ENCODE measurements around the gene IDH3G.

The IDH3G gene

DNA sequence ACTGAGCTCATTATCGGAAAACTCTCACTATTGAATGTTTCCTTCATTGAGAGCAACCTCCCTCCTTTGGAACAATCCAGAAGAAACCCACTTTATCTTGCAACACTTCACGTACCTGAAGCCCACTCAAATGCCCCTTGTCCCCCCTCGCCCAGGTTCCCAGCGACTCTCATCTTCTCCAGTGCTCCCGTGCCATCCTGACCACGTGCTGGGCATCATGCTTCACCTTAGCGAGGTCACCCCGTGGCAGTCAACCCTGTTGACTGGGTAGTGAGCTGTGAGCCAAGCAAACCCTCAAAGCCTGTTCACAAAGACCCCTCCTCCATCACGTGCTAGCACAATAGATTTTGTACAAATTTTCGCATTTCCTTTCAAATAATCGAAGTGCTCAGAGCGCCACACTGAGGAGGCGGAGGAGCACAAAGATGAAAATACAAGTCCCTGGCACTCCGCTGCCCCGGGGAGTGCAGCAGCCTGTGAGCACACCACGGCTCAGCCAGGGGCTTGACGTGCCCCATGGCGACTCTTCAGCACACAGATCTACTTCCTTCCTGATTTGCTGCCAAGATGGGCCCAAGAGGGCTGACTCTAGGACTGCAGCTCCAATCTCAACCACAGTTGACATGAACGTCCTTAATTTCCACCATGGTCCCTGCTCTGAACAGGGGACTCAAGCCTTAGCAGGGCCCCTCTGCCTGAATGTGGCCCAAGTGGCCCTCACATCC, 20.6 kb upstream of the IDH3G start:
- DNase-seq, result no peak

DNA sequence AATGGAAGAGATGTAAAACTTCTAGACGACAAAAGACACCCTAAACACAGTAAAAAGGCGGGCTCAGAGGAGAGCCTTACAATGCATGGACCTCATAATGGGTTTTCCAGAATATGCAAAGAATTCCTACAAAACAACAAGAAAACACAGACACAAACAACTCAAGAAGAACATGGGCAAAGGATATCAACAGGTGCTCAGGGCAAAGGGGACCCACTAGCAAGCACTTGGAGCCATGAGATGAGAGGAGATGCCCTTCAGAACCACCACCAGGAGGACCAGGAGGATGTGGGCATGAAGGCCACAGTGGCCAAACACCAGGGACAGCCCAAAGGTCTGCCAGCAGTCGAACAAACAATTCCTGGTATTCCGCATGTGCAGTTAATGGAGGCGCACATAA, 19.0 kb upstream of the IDH3G start:
- DNase-seq, result no peak

DNA sequence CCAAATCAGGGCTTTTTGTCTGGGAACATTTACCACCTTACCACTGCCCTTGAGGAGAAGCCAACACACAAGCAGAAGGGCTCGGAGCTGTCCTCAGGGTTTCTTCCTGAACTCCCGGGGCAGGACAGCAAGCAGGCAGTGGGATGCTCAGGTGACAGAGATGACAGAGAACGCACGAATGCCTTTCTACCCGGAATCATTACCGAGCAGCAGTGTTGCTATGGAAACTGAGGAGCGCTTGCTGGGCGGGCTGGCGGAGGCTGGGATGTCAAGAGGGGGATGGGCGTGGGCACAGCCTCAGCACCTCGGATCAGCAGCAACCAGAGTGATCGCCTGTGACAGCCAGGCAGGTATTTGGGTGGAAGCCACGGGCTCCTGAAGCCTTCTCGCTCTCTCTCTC, 18.0 kb upstream of the IDH3G start:
- DNase-seq, result no peak

DNA sequence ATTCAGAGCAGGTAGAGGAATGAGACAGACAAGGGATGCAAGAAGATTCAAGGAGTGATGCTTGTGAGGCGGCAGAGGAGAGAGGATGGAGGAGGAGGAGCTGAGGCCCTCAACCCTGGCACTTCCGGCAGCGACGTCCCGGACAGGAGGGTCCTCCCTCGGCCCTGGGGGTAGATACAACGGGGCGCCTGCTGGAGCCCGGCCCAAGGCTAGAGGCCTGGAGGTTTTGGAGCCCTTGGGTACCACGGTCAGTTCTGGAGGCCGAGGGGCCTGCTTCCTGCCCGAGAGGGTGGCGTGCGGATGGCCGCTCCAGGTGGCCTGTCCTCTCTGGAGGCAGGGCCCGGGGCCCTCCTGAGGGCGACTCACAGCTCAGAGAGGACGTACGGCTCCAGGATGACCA, 13.8 kb upstream of the IDH3G start:
- DNase-seq, result no peak

DNA sequence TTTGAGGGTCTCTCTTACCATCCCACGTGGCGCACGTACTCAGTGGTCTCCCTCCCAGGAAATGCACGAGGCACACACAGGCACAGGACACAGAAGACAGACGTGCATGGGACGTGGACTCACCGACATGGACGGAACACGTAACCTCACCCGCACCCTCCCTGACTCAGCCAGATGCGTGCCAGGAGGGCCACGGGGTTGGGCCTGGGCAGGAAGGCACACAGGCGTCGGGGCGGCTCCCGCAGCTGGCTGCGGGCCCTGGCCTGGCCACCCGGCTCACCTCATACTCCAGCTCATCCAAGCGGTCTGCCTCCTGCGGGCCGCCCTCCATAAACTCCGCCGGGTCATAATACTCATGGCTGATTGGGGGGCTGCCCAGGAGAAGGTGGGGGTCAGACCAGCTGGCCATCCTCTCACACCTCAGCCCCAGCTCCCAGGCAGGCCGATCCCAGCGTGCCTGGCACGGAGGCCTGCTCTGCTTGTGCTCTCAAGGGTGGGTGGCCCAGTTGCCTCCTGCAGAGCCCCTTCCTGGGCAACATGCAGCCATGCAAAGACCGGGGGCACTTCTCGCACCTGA, 12.9 kb upstream of the IDH3G start:
- DNase-seq, result no peak

DNA sequence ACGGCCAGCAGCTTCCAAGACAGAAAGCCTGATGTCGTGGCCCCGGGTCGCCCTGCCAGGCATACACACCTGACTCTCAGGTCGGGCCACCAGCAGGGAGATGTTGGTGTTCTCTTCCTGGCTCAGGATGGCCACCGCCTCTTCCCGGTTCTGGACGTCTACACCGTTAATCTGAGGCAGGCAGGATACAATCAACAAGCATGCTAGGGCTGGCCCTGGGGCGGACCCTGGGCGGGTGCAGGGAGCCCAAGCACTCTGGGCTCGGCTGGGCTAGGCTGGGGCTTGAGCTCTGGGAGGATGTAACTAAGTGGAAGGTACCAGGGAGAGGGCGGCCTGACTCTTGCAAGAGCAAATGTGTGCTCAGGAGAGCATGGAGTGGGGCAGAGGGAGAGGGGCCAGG, 11.3 kb upstream of the IDH3G start:
- no peak for DNase-seq

DNA sequence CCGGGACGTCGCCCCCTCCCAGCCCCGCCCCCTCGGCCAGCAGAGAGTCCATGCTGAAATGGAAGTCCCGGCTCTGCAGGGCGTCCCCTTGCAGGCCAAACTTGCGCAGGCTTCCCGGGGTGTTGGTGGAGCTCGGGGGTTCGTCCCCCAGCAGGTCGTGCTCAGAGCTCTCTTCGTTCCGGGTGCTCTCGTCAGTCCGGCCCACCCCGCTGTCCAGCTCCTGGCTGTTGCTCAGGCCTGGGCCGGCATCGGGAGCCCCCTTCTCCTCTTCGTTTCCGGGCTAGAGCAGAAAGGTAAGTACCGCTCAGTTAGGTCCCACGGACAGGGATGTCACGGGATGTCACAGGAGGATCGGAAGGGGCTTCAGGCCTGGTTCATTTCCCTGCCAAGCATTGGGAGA, 10.4 kb upstream of the IDH3G start:
- DNase-seq, result no peak

DNA sequence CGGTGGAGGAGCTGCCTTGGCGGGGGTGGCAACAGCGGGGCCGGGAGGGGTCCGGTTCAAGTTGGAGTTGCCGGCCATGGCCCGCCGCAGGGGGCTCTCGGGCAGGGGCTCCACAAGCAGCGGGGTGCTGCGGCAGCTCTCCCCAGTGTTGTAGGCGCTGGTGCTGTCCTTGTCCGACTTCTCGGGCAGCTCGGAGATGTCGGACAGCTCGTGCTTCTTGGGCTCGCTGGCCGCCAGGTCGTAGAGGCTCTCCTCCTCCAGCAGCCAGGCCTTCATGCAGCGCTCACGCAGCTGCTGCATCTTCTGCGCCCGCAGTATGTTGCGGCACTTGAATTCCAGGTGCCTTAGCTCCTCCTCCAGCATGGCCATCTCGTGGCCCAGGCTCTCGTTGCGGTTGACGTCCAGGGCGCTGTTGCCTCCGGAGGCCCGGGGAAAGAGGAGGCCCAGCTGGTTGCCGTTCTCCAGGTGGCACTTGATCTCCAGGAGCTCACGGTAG, 10.0 kb upstream of the IDH3G start:
- DNase-seq, result no peak

DNA sequence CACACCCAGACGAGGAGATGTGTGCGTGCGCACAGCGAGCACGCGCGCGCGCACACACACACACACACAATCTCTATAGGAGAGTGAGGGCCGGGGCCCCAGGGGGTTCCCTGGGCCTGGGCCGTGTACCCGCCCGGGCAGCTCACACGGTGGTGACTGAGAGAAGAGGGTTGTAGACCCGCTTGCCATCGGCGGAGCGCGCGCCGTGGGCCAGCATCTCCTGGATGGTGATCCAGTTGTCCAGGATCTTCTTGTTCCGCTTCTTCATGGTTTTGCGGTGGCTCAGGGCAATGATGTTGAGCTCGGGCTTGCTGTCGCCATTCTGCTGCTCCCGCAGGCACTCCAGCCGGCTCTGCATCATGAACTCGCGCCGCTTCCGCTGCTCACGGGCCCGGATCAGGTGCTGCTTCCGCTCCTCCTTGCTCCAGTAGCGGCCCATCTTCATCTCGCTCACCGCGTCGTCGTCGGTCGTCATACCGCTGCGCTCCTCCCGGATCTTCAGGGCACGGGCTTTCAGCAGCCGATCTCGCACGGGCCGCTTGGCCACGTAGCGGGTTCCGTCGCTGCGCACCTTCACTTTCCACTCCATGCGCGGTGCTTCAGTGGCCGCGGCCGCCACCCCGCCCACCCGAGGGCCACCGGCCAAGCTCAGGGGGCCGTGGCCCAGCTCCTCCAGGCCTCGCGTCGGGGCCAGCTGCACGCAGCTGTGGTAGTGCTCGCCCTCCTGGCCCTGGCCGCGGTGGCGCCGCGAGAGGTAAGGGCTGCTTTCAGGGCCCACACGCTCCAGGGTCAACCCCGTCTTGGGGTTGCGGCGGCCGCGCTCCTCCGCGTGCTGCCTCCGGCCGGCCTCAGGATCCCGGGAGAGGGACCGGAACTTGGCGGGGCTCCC, 9.3 kb upstream of the IDH3G start:
- DNase-seq, result no peak

DNA sequence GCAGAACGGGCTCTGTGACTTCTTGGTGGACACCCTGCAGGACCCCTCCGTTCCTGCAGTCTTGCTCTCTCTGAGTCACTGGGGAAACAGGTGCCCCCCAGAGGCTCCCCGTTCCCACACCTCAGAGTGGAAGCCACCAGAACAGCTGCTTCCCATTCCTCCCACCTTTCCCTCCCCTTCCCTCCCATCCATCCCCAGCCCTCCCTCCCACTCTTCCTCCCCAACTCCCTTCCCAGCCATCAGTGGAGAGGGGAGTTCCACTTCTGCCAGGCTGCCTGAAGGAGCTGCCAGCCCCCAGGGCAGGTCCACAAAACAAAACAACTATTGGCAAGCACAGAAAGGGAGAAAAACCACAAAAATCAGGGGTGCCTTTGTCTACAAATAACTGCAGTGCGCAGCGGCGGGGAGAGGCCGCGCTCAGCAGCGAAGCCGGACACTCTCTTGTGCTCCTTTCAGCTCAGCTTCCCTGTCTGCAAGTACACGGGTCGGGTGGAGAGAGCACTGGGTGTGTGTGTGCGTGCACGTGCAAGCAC, 8.4 kb upstream of the IDH3G start:
- DNase-seq, result no peak

DNA sequence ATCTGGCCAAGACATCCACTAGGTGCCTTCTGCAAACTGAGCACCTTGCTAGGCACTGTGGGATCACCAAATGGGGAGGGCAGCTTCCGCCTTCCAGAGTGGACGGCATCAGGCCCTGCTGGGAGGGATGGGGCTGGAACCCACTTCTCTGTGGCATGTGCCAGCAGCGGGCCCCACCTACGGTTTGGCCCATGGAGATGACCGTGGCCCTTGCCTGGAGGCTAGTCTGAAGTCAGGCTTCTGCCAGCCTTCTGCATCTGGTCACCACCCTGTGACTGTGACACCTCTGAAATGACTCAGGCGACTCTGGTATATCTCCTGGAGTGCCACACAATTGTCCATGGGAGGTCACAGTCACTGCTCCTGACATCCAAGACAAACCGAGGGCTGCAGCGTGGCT, 7.5 kb upstream of the IDH3G start:
- no peak for DNase-seq

DNA sequence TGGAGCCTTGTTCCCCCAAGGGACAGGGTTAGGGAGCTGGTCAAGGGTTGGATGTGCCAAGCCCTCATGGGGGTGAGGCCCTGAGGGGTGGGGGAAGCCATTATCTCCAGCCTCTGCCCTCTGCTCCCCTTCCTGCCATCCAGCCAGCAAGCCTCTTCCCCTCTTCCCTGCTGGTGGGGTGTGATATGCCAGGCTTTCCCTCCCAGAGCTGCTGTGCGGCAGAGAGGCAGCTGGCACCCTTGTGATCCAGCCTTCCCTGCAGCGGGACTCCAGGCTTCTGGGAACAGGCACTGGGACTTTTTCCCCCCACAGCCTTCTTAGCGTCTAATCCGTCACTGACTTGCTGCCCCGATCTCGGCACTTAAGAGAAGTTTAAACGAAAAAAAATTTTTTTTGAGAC, 6.6 kb upstream of the IDH3G start:
- no peak for DNase-seq

DNA sequence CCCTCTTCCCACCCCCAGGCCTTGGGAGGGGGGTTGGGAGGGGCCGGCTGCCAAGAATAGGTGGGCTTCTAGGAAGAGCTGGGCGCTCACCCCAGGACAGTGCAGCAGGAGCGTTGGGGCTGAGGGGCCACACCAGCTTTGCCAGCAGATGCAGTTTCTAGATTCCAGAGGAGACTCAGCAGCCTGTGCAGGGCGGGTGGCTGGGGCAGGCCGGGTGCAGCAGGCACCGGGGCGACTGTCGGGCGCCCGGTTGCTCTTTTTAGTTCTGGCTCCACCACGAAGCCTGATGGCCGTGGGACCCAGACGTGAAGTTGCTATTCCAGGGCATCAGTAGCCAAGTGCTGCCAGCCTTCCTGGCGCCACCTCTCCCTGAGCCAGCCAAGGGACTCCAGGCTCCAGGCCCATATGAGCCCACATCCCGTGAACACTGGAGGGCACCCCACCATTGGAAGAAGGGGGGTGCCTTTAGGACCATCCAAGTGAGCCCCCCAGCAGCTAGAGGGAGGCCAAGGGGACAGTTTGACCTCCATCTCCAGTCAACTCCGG, 6.1 kb upstream of the IDH3G start:
- no peak for DNase-seq

DNA sequence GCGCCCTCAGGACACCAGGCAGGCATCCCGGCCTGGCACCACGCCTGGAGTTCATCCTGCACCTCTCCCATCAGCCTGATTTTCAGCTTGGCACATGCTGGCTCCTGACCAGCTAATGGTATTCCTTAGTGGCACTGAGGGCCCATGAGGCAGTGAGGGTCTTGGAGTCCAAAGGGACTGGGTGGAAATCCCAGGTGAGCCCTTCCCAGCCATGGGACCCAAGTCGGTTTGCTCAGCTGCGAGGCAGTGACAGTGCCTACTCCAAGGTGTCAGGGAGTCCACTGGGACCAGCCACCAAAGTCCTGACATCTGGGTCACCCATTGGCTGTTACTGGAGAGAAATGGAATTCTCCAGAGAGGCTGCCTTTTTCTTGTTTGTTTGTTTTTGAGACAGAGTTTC, 5.2 kb upstream of the IDH3G start:
- DNase-seq, result no peak

DNA sequence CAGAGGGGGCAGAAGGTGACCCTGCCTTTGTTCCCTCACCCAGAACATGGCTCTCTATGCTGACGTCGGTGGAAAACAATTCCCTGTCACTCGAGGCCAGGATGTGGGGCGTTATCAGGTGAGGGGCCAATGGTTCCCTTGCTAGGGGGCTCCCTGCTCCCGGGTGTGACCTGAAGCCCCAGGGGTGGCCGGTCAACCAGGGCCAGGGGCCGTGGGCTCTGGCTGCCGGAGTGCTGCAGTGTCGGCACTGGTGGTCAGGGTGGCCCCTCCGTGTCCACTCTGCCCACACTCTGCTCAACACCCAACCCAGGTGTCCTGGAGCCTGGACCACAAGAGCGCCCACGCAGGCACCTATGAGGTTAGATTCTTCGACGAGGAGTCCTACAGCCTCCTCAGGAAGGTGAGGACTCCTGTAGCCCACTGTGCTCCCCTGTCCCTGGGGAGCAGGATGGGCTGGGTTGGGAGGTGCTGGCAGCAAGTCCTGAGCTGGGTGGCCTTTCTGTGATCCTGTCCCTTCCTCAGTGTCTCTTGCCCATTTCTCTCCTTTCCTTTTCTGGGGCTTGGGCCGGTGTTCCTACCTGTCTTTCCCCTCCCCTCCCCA, 3.3 kb upstream of the IDH3G start:
- no peak for DNase-seq

DNA sequence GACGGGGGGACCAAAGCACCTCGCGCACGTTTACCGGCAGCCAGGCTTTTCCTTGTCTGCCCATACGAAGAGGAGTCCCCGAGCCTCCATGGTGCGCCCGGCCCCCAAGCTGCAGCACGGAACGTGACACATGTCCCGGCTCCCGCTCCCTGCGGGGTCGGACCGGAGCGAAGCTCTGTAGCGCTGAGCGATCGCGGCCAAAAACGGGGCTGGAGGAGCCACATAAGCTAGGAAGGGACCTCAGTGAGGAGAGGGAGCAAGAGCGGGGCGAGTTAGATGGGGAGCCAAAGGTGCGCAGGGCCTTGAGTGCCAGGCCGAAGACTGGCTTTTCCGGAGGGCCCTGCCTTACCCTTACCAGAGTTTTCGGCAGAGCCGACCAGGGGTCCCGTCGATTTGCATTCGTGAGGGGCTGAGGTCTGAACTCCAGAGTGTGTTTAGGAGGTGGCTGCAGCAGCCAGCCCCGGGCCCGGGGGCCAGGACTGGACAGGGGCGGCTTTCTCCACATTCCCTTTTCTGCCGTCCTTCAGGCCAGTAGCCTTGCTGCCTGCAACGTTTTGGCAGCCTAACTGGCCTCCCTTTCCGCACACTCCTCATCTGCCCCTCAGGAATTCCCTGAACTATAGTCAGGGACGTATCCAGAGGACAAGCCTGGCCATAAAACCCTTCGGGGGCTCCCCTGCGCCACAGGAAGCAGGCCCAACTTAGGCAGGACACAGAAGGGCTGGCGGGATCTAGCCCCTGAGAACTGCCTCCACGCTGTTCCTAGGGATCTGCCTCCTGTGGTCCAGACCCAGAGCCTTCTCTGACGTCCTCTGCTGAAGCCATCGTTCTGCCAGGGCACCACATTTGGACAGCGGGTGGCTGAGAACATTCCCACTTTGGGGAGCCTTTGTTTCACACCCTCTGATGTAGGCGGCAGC, 982 bp upstream of the IDH3G start:
- no peak for DNase-seq

DNA sequence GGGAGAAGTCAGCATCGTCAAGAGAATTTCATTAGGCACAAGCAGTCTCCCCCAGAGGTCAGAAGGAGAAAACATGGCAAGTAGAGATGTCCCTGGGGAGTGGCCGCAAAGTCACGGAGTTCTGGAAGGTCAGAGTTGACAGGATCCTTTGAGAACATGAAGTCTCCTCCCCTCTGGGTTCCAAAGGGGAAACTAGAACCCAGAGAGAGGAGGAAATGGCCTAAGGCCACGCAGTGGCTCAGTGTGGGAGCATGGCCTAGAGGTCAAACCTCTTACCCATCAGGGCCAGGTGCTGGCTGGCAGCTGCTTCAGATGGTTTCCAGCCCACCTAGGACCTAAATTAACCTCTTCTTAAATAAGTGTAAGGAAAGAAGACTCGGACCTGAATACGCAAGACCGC, 884 bp downstream of the IDH3G start:
- DNase-seq, result no peak

DNA sequence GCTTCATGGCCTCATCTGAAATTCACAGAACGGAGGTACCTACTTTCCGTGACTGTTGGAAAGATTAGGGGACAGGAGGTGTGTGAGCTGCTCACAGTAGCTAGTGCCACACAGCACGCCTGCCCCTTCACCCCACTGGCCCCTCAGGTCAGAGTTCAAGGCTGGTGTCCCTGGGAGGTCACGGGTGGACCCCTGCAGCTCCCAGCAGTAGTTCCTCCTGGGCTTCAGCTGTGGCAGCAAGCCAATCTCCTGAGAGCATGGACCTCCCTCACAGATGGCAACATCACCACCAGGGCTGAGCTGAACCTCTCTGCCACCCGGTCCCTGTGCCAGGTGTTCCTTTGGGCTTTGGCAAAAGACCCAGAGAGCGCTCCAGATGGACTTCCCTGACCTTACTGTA, 1.8 kb downstream of the IDH3G start:
- DNase-seq, result no peak

DNA sequence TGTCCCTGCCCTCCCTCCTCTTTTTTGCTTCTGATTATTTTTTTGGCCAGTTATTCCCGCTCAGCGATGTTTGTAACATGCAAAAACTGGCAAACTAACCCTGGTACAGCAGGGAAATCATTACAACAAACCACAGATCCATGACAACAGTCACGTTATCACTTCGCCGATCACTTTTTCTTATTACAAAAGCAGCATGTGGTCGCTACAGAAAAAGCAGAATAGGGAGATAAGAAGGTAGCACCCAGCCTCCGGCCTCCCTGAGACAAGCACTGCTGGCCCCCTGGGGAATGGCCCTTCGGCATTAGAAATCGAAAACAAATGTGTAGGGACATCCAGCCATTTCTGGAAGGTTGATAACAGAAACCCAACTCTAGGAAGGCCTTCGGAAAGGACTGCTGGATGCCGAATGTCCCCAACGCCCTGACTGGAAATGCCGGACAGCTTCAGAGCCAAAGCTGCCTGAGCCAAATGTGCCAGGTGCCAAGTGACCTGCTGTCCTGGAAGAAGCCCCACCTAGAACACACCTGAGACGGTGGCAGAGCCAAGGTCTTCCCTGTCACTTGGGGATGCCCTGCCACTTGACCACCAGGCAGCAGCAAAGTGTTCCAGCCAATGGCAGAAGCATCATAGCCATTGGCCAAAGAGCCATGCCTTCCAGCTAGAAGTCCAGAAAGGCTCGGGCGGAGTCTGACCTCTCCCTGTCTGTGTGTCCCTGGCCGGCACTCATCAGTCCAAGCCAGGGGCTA, 2.9 kb downstream of the IDH3G start:
- DNase-seq, result no peak

DNA sequence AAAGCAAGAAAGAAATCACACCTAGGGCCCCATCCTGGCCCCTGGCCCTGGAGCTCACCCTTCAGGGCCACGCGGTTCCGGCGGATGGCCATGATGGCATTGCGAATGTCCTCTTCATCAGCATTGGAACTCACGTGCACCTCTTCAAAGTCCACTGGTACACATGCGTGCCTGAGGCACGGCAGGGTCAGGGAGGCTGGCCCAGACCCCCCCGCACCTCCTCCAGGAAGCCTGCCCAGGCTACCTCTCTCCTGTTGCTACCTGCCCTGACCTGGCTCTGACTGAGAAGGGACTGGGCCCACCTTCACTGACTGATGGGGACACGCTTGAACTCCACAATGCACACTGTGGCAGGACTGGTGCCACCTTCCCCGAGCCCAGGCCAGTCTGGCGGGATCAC, 4.5 kb downstream of the IDH3G start:
- no peak for DNase-seq

DNA sequence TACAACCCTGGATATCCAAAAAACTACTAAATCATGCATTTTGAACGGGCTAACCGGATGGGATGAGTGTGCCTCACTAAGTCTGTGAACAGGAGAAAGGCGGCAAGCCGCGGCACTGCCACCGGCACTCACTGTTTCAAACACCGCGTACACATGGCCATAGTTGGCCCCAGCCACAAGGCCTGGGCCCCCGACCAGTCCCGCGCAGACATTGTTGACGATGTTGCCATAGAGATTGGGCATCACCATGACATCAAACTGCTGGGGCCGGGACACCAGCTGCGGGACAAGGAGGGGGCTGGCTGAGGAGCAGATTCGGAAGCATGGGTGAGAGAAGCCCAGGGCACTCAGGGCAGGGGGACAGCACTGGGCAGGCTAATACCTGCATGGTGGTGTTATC, 7.5 kb downstream of the IDH3G start:
- no peak for DNase-seq

All from cerebellar nuclear complex (tissue), 1 donor.